Upper lobe of left lung (tissue), 6 donors: Measurements from ENCODE around the gene C20orf144. TPM values are rescaled to one million over a fixed set of nuclear protein-coding genes. Genes with fewer than 3 reads are reported as not detected.
A peak's percentile ranks its signal among the peaks of the same experiment; 100 is the strongest.

ENCODE experiments used
- ATAC-seq, 2 donors: fragments of 200-7000 bp; cut with Tn5 transposase; one replicate each; pipeline ENCODE4 v1.9.1; 2022; ENCODE audit warnings: mild to moderate bottlenecking in 2 of 2, moderate library complexity in 2 of 2; ENCODE audit not compliant: low FRiP score in 2 of 2
- DNase-seq, 2 donors: peaks; one replicate each; pipeline ENCODE4 v3.0.0-alpha.2; 2019 to 2020
- H3K27ac ChIP-seq, 4 donors: fragments of 200-600 bp; sonication (generic); one replicate each; pipeline ENCODE4 v1.5.1; 2016 to 2019
- H3K27me3 ChIP-seq, 4 donors: fragments of 200-600 bp; sonication (generic); one replicate each; pipeline ENCODE4 v1.5.1; 2017 to 2019
- H3K36me3 ChIP-seq, 4 donors: fragments of 200-600 bp; sonication (generic); one replicate each; pipeline ENCODE4 v1.5.1; 2016 to 2019
- H3K4me1 ChIP-seq, 4 donors: fragments of 200-600 bp; sonication (generic); one replicate each; pipeline ENCODE4 v1.5.1; 2018 to 2019
- H3K4me3 ChIP-seq, 4 donors: fragments of 200-600 bp; sonication (generic); one replicate each; pipeline ENCODE4 v1.5.1; 2017 to 2019; ENCODE audit warnings: mild to moderate bottlenecking in 2 of 4, moderate library complexity in 1 of 4
- H3K9me3 ChIP-seq, 4 donors: fragments of 200-600 bp; sonication (generic); one replicate each; pipeline ENCODE4 v1.5.1; 2018 to 2019
- CTCF ChIP-seq, 6 experiments: fragments of 450-650 bp in 4 of 6; fragments of 200-600 bp in 2 of 6; sonication (generic) in 2 of 6; IDR thresholded peaks; one replicate each; pipeline ENCODE4 v1.5.1; 2016 to 2019; ENCODE audit warnings: antibody characterized with exemption in 6 of 6
- EP300 ChIP-seq, 4 donors: sonication (generic); formaldehyde crosslinking; IDR thresholded peaks; one replicate each; pipeline ENCODE4 v1.5.1; 2017; ENCODE audit warnings: antibody characterized with exemption in 4 of 4, control low read depth in 2 of 4
- POLR2A ChIP-seq, 4 donors: fragments of 450-650 bp; IDR thresholded peaks; one replicate each; pipeline ENCODE4 v1.5.1; 2016 to 2017; ENCODE audit warnings: antibody characterized with exemption in 4 of 4, mild to moderate bottlenecking in 2 of 4
- POLR2AphosphoS5 ChIP-seq, 2 donors: sonication (generic); formaldehyde crosslinking; IDR thresholded peaks; one replicate each; pipeline ENCODE4 v1.5.1; 2017; ENCODE audit warnings: antibody characterized with exemption in 2 of 2
- WGBS, 2 donors: methylation state at CpG; one replicate each; pipeline ENCODE4 v1.1.5; 2017 to 2018; 5-methylcytosine and 5-hydroxymethylcytosine counted together
- total RNA-seq, 6 donors: library from RNA; depleted of rRNA in 4 of 6; stranded (reverse); fragments of >200 nt in 4 of 6; gene quantifications; one replicate each; pipeline versions ENCODE4 v1.1.0 to v1.2.1, GENCODE V29; 2016 to 2021
- donor health status: DM: no; HTN: no; CAD: no; lungs with moderate emphysema.
- donor health status: DM: no; HTN: yes; CAD: no; lungs with severe emphysema.

The C20orf144 gene
- total RNA-seq, 6 donors from 2014 or later, result not detected

GRCh38 chr20:33681288-33681687 lies 19.2 kb downstream of the C20orf144 start:
- Histone ChIP-seq H3K27ac (peak overlapping the region in 1 of 4 donors; percentile 58), H3K9me3 (no peaks in the 10 kb centered on the region), H3K4me3 (no peak overlapping the region), H3K4me1 (peaks cover 20 to 42% (median 30%) of the 10 kb centered on the region in 4 donors), H3K27me3 (no peaks in the 10 kb centered on the region), H3K36me3 (no peaks in the 10 kb centered on the region)
- no peak for TF ChIP-seq POLR2AphosphoS5 (IDR thresholded peaks at IDR 0.05)
- WGBS, 2 donors, result 91 to 96% methylated on average over 4 to 5 of the region's 5 CpGs
- no peak for DNase-seq
- no peak for ATAC-seq

GRCh38 chr20:33681728-33682353 lies 19.7 kb downstream of the C20orf144 start:
- peak overlapping the region in 2 of 4 donors; percentile 14 to 58 for H3K27ac ChIP-seq
- TF ChIP-seq CTCF (IDR thresholded peaks at IDR 0.05), result no peak
- no peak for TF ChIP-seq POLR2A (IDR thresholded peaks at IDR 0.05)
- TF ChIP-seq EP300 (IDR thresholded peaks at IDR 0.05), result no peak
- TF ChIP-seq POLR2AphosphoS5 (IDR thresholded peaks at IDR 0.05), result no peak
- H3K36me3 ChIP-seq, result no peaks in the 10 kb centered on the region
- no peaks in the 10 kb centered on the region for H3K9me3 ChIP-seq
- 82 to 83% methylated on average over 9 of the region's 9 CpGs for WGBS, 2 donors
- no peak overlapping the region for H3K4me3 ChIP-seq
- ATAC-seq (no peak), DNase-seq (no peak)
- no peaks in the 10 kb centered on the region for H3K27me3 ChIP-seq
- H3K4me1 ChIP-seq, result peaks cover 24 to 43% (median 31%) of the 10 kb centered on the region in 4 donors

GRCh38 chr20:33684533-33685327 lies 22.6 kb downstream of the C20orf144 start:
- WGBS, 2 donors, result 38 to 45% methylated on average over 8 to 10 of the region's 10 CpGs
- H3K4me3 ChIP-seq, result peak overlapping the region in 2 of 4 donors; percentile 53 to 73

GRCh38 chr20:33685328-33686099 lies 23.4 kb downstream of the C20orf144 start:
- H3K9me3 ChIP-seq, result no peaks in the 10 kb centered on the region
- ATAC-seq, result no peak
- H3K4me3 ChIP-seq, result peak overlapping the region; percentile 7 to 73 (median 55)
- H3K36me3 ChIP-seq, result no peaks in the 10 kb centered on the region
- 1 to 4% methylated on average over 14 to 33 of the region's 53 CpGs for WGBS, 2 donors
- TF ChIP-seq POLR2AphosphoS5 (IDR thresholded peaks at IDR 0.05) (no peak), POLR2A (IDR thresholded peaks at IDR 0.05) (no peak), CTCF (IDR thresholded peaks at IDR 0.05) (no peak), EP300 (IDR thresholded peaks at IDR 0.05) (no peak)
- no peaks in the 10 kb centered on the region for H3K27me3 ChIP-seq
- H3K27ac ChIP-seq, result peak overlapping the region in 2 of 4 donors; percentile 23 to 50
- DNase-seq, result no peak
- peaks cover 27 to 53% (median 39%) of the 10 kb centered on the region in 4 donors for H3K4me1 ChIP-seq

More at GRCh38 chr20:33684533-33685327, 22.6 kb downstream of the C20orf144 start:
- no peak for ATAC-seq
- Histone ChIP-seq H3K27me3 (no peaks in the 10 kb centered on the region), H3K4me1 (peaks cover 27 to 53% (median 39%) of the 10 kb centered on the region in 4 donors), H3K36me3 (no peaks in the 10 kb centered on the region), H3K27ac (peak overlapping the region in 2 of 4 donors; percentile 23 to 45), H3K9me3 (no peaks in the 10 kb centered on the region)
- TF ChIP-seq POLR2A (IDR thresholded peaks at IDR 0.05) (no peak), EP300 (IDR thresholded peaks at IDR 0.05) (no peak), POLR2AphosphoS5 (IDR thresholded peaks at IDR 0.05) (no peak), CTCF (IDR thresholded peaks at IDR 0.05) (no peak)
- no peak for DNase-seq
